H1 (cell line): ENCODE data around the gene AKR1D1. TPM values are rescaled to one million over a fixed set of nuclear protein-coding genes. Genes with fewer than 3 reads are reported as not detected.
"Not testable (repeated sequence)": the region's sequence is repeated elsewhere in the genome, so short reads cannot be mapped to it uniquely, and the experiment has no call there.

Experiments
- CTCF ChIA-PET: fragments of 300-600 bp; sonication (Branson Sonifier 250); formaldehyde crosslinking; loops from one replicate; lab custom pipeline; 2021; ENCODE audit not compliant: partially characterized antibody; lab: Charles Lee
- POLR2A ChIA-PET: fragments of 300-600 bp; sonication (Branson Sonifier 250); formaldehyde crosslinking; loops from one replicate; lab custom pipeline; 2021; ENCODE audit warnings: inconsistent platforms; ENCODE audit not compliant: partially characterized antibody; lab: Charles Lee
- DNase-seq, 2 experiments: peaks; one replicate each; pipeline versions ENCODE4 v3.0.0 to v3.0.0-alpha.2; 2010 to 2022; ENCODE audit warnings: low spot score in 2 of 2, low read depth in 1 of 2, mixed read lengths in 1 of 2
- FAIRE-seq: peaks from 2 replicates; lab custom pipeline; 2011; peaks lifted over from hg19 to GRCh38; lab: Jason Lieb, UNC
- H2AFZ ChIP-seq: 2 replicates; pipeline ENCODE4 v1.8.1; 2012; ENCODE audit warnings: low read length, inconsistent platforms
- H2AK5ac ChIP-seq: 2 replicates; pipeline ENCODE4 v1.6.1; 2013; ENCODE audit warnings: low read depth, low read length
- H2BK120ac ChIP-seq: replicated peaks from 2 replicates; pipeline ENCODE3; 2013; ENCODE audit warnings: low read depth, low read length, inconsistent platforms
- H2BK12ac ChIP-seq: 2 replicates; pipeline ENCODE4 v1.6.1; 2013; ENCODE audit warnings: low read depth, low read length
- H2BK15ac ChIP-seq: 2 replicates; pipeline ENCODE4 v1.6.1; 2013; ENCODE audit warnings: low read length
- H2BK20ac ChIP-seq: 2 replicates; pipeline ENCODE4 v1.6.1; 2013; ENCODE audit warnings: low read length
- H2BK5ac ChIP-seq: 2 replicates; pipeline ENCODE4 v1.6.1; 2013; ENCODE audit warnings: low read depth, low read length
- H3K14ac ChIP-seq: 2 replicates; pipeline ENCODE4 v1.6.1; 2013; ENCODE audit warnings: inconsistent platforms; ENCODE audit not compliant: insufficient read length
- H3K18ac ChIP-seq: 2 replicates; pipeline ENCODE4 v1.6.1; 2013; ENCODE audit warnings: low read length; ENCODE audit errors: extremely low read depth
- H3K23ac ChIP-seq: 2 replicates; pipeline ENCODE4 v1.6.1; 2013; ENCODE audit warnings: inconsistent platforms; ENCODE audit not compliant: insufficient read length
- H3K23me2 ChIP-seq: 2 replicates; pipeline ENCODE4 v1.6.1; 2013; ENCODE audit warnings: low read depth, low read length
- H3K27ac ChIP-seq: 2 replicates; pipeline ENCODE4 v1.6.1; 2011; ENCODE audit warnings: low read depth, low read length, inconsistent platforms
- H3K27me3 ChIP-seq, 4 experiments: replicated peaks in 1 of 4; 1 replicate in 1 of 4; 2 replicates in 3 of 4; pipeline versions ENCODE4 v1.6.1 to v1.8.1; 2011 to 2013; ENCODE audit warnings: low read length in 3 of 4, mild to moderate bottlenecking in 3 of 4, inconsistent platforms in 2 of 4, mixed read lengths in 2 of 4, moderate library complexity in 1 of 4; ENCODE audit not compliant: control insufficient read depth in 3 of 4, insufficient read depth in 3 of 4; ENCODE audit errors: extremely low read depth in 1 of 4
- H3K36me3 ChIP-seq, 4 experiments: 2 replicates each; pipeline versions ENCODE4 v1.6.1 to v1.8.1; 2011 to 2013; ENCODE audit warnings: mild to moderate bottlenecking in 4 of 4, low read length in 3 of 4, moderate library complexity in 2 of 4, control low read depth in 1 of 4, inconsistent platforms in 1 of 4; ENCODE audit not compliant: insufficient read depth in 4 of 4, control insufficient read depth in 2 of 4
- H3K4ac ChIP-seq: replicated peaks from 2 replicates; pipeline ENCODE3; 2013; ENCODE audit warnings: low read length, low read depth, mixed read lengths, inconsistent platforms; ENCODE audit not compliant: insufficient read length
- H3K4me1 ChIP-seq, 4 experiments: replicated peaks in 1 of 4; 1 replicate in 1 of 4; 2 replicates in 3 of 4; pipeline versions ENCODE4 v1.6.1 to v1.8.1; 2011 to 2013; ENCODE audit warnings: low read length in 3 of 4, inconsistent platforms in 2 of 4, mixed read lengths in 1 of 4; ENCODE audit not compliant: insufficient read depth in 4 of 4, control insufficient read depth in 3 of 4
- H3K4me2 ChIP-seq, 2 experiments: 2 replicates each; pipeline versions ENCODE4 v1.6.1 to v1.8.1; 2011 to 2013; ENCODE audit warnings: low read depth in 2 of 2, low read length in 2 of 2, control low read depth in 1 of 2, inconsistent platforms in 1 of 2, mild to moderate bottlenecking in 1 of 2; ENCODE audit not compliant: insufficient read depth in 1 of 2
- H3K4me3 ChIP-seq, 4 experiments: fragments of 200-600, 300-600 bp in 1 of 4; sonication (generic), shearing (Covaris generic), sonication (Bioruptor Twin) in 1 of 4; 2 replicates each; pipeline versions ENCODE4 v1.5.1 to v1.8.1; 2011 to 2016; ENCODE audit warnings: low read length in 4 of 4, low read depth in 3 of 4, control low read depth in 2 of 4, inconsistent platforms in 2 of 4, mild to moderate bottlenecking in 2 of 4, mixed read lengths in 1 of 4, moderate library complexity in 1 of 4; ENCODE audit not compliant: insufficient read depth in 2 of 4; ENCODE audit errors: extremely low read depth in 1 of 4
- H3K56ac ChIP-seq: replicated peaks from 2 replicates; pipeline ENCODE3; 2013; ENCODE audit warnings: low read depth, mild to moderate bottlenecking, mixed read lengths, low read length, inconsistent platforms; ENCODE audit not compliant: insufficient read length
- H3K79me1 ChIP-seq: 2 replicates; pipeline ENCODE4 v1.6.1; 2013; ENCODE audit warnings: low read depth, low read length, control low read depth
- H3K79me2 ChIP-seq, 2 experiments: 2 replicates each; pipeline versions ENCODE4 v1.6.1 to v1.8.1; 2012 to 2013; ENCODE audit warnings: low read length in 2 of 2, mild to moderate bottlenecking in 2 of 2, inconsistent platforms in 1 of 2; ENCODE audit not compliant: insufficient read depth in 2 of 2, control insufficient read depth in 1 of 2
- H3K9ac ChIP-seq, 4 experiments: replicated peaks in 1 of 4; 1 replicate in 1 of 4; 2 replicates in 3 of 4; pipeline versions ENCODE4 v1.6.1 to v1.8.1; 2011 to 2013; ENCODE audit warnings: low read depth in 3 of 4, low read length in 3 of 4, control low read depth in 2 of 4, mild to moderate bottlenecking in 2 of 4, moderate library complexity in 2 of 4, inconsistent platforms in 1 of 4; ENCODE audit errors: extremely low read depth in 1 of 4
- H3K9me3 ChIP-seq, 2 experiments: 2 replicates each; pipeline versions ENCODE4 v1.6.1 to v1.8.1; 2012 to 2013; ENCODE audit warnings: mild to moderate bottlenecking in 2 of 2, moderate library complexity in 2 of 2, control low read depth in 1 of 2, inconsistent platforms in 1 of 2, low read depth in 1 of 2, low read length in 1 of 2, mixed read lengths in 1 of 2; ENCODE audit not compliant: insufficient read depth in 2 of 2
- H4K20me1 ChIP-seq, 2 experiments: replicated peaks in 1 of 2; 2 replicates each; pipeline versions ENCODE3 to v1.8.1; 2011 to 2013; ENCODE audit warnings: inconsistent platforms in 2 of 2, low read length in 2 of 2, mild to moderate bottlenecking in 1 of 2; ENCODE audit not compliant: insufficient read depth in 2 of 2, control insufficient read depth in 1 of 2
- H4K5ac ChIP-seq: 2 replicates; pipeline ENCODE4 v1.6.1; 2013; ENCODE audit warnings: low read length, low read depth, mixed read lengths, inconsistent platforms; ENCODE audit not compliant: insufficient read length
- H4K8ac ChIP-seq: 2 replicates; pipeline ENCODE4 v1.8.0; 2013; ENCODE audit warnings: mild to moderate bottlenecking, moderate library complexity, low read length, inconsistent platforms; ENCODE audit not compliant: insufficient read depth; ENCODE audit errors: extremely low read depth
- H4K91ac ChIP-seq: replicated peaks from 2 replicates; pipeline ENCODE3; 2013; ENCODE audit warnings: low read length, mixed read lengths, inconsistent platforms; ENCODE audit not compliant: insufficient read length
- WGBS, 2 experiments: shearing (Covaris generic) in 1 of 2; methylation state at CpG; one replicate each; pipeline versions ENCODE4 v1.1.6 to v1.1.7; 2013 to 2015; ENCODE audit warnings: low lambda C conversion rate in 2 of 2, mixed read lengths in 2 of 2, inconsistent platforms in 1 of 2, low coverage in 1 of 2, missing lambda C conversion rate in 1 of 2; ENCODE audit not compliant: insufficient replicate concordance in 2 of 2, insufficient coverage in 1 of 2, insufficient read length in 1 of 2; ENCODE audit errors: extremely low coverage in 1 of 2, missing lambda C conversion rate in 1 of 2; 5-methylcytosine and 5-hydroxymethylcytosine counted together
- polyA plus RNA-seq, 7 experiments: library from polyadenylated mRNA; depleted of rRNA in 3 of 7; stranded (reverse) in 5 of 7; unstranded in 2 of 7; fragments of >200 nt in 5 of 7; fragments of 200-250 nt in 2 of 7; gene quantifications; 1 replicate in 5 of 7; 2 replicates in 1 of 7; 4 replicates in 1 of 7; pipeline versions ENCODE4 v1.2.1 to v1.2.3, GENCODE V29; 2011 to 2013; ENCODE audit warnings: missing spikeins in 2 of 7, mixed read lengths in 2 of 7
- total RNA-seq: library from RNA; stranded (reverse); fragmentation: NEBNext Ultra II Directional; extraction: Animal tissue kit (Norgen Biotek cat#: 25700); gene quantifications from 2 replicates; pipeline ENCODE4 v1.2.1, GENCODE V29; 2021

Gene AKR1D1
- total and polyA plus RNA-seq, 2 of the 8 experiments (the other 6 are each of a cell fraction or from before 2014, with no cell fraction given), result not detected

GRCh38 chr7:138075786-138076185, 473 bp upstream of the AKR1D1 start:
- H3K27me3 ChIP-seq, H3K18ac ChIP-seq, H2BK120ac ChIP-seq, H3K27ac ChIP-seq, H3K79me1 ChIP-seq, H3K4ac ChIP-seq, H2AFZ ChIP-seq, FAIRE-seq, POLR2A ChIA-PET, H4K91ac ChIP-seq, DNase-seq, H3K23me2 ChIP-seq, H3K14ac ChIP-seq, H3K79me2 ChIP-seq, H3K56ac ChIP-seq, H2AK5ac ChIP-seq, H3K4me3 ChIP-seq, H2BK5ac ChIP-seq, H3K4me1 ChIP-seq, H2BK15ac ChIP-seq, H4K8ac ChIP-seq, H4K5ac ChIP-seq, H3K9ac ChIP-seq, H4K20me1 ChIP-seq, H2BK20ac ChIP-seq, H2BK12ac ChIP-seq, H3K23ac ChIP-seq, H3K4me2 ChIP-seq: not testable (repeated sequence)
- Histone ChIP-seq H3K9me3 (peaks cover 16 to 18% of the 10 kb centered on the region in 2 experiments), H3K36me3 (peaks cover 0 to 10% (median 1%) of the 10 kb centered on the region in 4 experiments; a peak in 3 of 8 replicates)
- 90% methylated on average over 1 of the region's 1 CpG; no CpG with 5 or more reads in 1 of the 2 experiments for WGBS, 2 experiments
- CTCF ChIA-PET, result interaction anchor here (0.6 to 0.9 kb wide), 3 partner anchors 22 to 789 kb away, joined by 3 read pairs; no protein-coding TSS in a partner anchor
